GM12878 (cell line): ENCODE data around the gene PPP1R12B.

Experiments used
- CTCF ChIP-seq, 3 experiments: IDR thresholded peaks in 2 of 3; conservative IDR thresholded peaks in 1 of 3; 2 replicates each; pipeline ENCODE4 v1.5.1; 2011; ENCODE audit warnings: low read depth in 3 of 3, low read length in 3 of 3, mild to moderate bottlenecking in 3 of 3, control low read depth in 2 of 3, moderate library complexity in 2 of 3, inconsistent platforms in 1 of 3, mixed read lengths in 1 of 3; ENCODE audit not compliant: control insufficient read depth in 2 of 3, insufficient read depth in 1 of 3; ENCODE audit errors: extremely low read depth in 1 of 3
- IRF4 ChIP-seq: IDR thresholded peaks from 2 replicates; pipeline ENCODE4 v1.6.1; 2011; ENCODE audit warnings: low read depth, low read length
- MYC ChIP-seq: IDR thresholded peaks from 2 replicates; pipeline ENCODE4 v1.6.1; 2011; ENCODE audit warnings: mild to moderate bottlenecking, low read length, moderate library complexity, inconsistent platforms; ENCODE audit not compliant: insufficient read depth, insufficient replicate concordance, insufficient read length, severe bottlenecking
- NR2C2 ChIP-seq: IDR thresholded peaks from 2 replicates; pipeline ENCODE4 v1.6.1; 2011; ENCODE audit warnings: borderline replicate concordance, low read depth; ENCODE audit not compliant: control insufficient read depth, insufficient read length
- SP1 ChIP-seq: IDR thresholded peaks from one replicate; pipeline ENCODE4 v1.6.1; 2011; ENCODE audit warnings: low read depth, low read length
- SUPT20H ChIP-seq: IDR thresholded peaks from 2 replicates; pipeline ENCODE4 v1.6.1; 2011; ENCODE audit warnings: low read depth, mild to moderate bottlenecking, low read length, moderate library complexity, borderline replicate concordance; ENCODE audit not compliant: control insufficient read depth
- TARDBP ChIP-seq: IDR thresholded peaks from 2 replicates; pipeline ENCODE4 v1.6.1; 2016; ENCODE audit warnings: borderline replicate concordance
- TF ChIP-seq, protein P1 (sequence below): IDR thresholded peaks from 2 replicates; pipeline ENCODE4 v1.6.1; 2012; ENCODE audit warnings: low read length, inconsistent platforms
- TF ChIP-seq, protein P2 (sequence below): IDR thresholded peaks from 2 replicates; pipeline ENCODE4 v1.6.1; 2012; ENCODE audit warnings: mild to moderate bottlenecking, low read depth, low read length

DNA sequence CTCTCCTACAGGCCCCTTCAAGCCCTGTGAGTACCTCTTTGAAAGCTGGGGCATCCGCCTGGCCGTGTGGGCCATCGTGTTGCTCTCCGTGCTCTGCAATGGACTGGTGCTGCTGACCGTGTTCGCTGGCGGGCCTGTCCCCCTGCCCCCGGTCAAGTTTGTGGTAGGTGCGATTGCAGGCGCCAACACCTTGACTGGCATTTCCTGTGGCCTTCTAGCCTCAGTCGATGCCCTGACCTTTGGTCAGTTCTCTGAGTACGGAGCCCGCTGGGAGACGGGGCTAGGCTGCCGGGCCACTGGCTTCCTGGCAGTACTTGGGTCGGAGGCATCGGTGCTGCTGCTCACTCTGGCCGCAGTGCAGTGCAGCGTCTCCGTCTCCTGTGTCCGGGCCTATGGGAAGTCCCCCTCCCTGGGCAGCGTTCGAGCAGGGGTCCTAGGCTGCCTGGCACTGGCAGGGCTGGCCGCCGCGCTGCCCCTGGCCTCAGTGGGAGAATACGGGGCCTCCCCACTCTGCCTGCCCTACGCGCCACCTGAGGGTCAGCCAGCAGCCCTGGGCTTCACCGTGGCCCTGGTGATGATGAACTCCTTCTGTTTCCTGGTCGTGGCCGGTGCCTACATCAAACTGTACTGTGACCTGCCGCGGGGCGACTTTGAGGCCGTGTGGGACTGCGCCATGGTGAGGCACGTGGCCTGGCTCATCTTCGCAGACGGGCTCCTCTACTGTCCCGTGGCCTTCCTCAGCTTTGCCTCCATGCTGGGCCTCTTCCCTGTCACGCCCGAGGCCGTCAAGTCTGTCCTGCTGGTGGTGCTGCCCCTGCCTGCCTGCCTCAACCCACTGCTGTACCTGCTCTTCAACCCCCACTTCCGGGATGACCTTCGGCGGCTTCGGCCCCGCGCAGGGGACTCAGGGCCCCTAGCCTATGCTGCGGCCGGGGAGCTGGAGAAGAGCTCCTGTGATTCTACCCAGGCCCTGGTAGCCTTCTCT lies 30.3 kb upstream of the PPP1R12B start:
- TF ChIP-seq, protein P1, sequence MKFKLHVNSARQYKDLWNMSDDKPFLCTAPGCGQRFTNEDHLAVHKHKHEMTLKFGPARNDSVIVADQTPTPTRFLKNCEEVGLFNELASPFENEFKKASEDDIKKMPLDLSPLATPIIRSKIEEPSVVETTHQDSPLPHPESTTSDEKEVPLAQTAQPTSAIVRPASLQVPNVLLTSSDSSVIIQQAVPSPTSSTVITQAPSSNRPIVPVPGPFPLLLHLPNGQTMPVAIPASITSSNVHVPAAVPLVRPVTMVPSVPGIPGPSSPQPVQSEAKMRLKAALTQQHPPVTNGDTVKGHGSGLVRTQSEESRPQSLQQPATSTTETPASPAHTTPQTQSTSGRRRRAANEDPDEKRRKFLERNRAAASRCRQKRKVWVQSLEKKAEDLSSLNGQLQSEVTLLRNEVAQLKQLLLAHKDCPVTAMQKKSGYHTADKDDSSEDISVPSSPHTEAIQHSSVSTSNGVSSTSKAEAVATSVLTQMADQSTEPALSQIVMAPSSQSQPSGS: no peak
- TF ChIP-seq, protein P2, sequence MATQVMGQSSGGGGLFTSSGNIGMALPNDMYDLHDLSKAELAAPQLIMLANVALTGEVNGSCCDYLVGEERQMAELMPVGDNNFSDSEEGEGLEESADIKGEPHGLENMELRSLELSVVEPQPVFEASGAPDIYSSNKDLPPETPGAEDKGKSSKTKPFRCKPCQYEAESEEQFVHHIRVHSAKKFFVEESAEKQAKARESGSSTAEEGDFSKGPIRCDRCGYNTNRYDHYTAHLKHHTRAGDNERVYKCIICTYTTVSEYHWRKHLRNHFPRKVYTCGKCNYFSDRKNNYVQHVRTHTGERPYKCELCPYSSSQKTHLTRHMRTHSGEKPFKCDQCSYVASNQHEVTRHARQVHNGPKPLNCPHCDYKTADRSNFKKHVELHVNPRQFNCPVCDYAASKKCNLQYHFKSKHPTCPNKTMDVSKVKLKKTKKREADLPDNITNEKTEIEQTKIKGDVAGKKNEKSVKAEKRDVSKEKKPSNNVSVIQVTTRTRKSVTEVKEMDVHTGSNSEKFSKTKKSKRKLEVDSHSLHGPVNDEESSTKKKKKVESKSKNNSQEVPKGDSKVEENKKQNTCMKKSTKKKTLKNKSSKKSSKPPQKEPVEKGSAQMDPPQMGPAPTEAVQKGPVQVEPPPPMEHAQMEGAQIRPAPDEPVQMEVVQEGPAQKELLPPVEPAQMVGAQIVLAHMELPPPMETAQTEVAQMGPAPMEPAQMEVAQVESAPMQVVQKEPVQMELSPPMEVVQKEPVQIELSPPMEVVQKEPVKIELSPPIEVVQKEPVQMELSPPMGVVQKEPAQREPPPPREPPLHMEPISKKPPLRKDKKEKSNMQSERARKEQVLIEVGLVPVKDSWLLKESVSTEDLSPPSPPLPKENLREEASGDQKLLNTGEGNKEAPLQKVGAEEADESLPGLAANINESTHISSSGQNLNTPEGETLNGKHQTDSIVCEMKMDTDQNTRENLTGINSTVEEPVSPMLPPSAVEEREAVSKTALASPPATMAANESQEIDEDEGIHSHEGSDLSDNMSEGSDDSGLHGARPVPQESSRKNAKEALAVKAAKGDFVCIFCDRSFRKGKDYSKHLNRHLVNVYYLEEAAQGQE: no peak
- TF ChIP-seq CTCF (IDR thresholded peaks at IDR 0.05 in 2 of 3, conservative IDR thresholded peaks at IDR 0.05 in 1 of 3; ENCODE audit: control insufficient read depth in 2 of 3, extremely low read depth in 1 of 3, insufficient read depth in 1 of 3, low read depth in 3 of 3, low read length in 3 of 3) (no peak), IRF4 (no peak), MYC (no peak), NR2C2 (no peak), SUPT20H (no peak), TARDBP (no peak), SP1 (no peak)
